ENCODE results near the gene BCDIN3D. TPM values are rescaled to one million over a fixed set of nuclear protein-coding genes. Genes with fewer than 3 reads are reported as not detected.

Gene BCDIN3D
- total RNA-seq, 3 donors from 2014 or later (not counting 1 experiment from before 2014, with no cell fraction given): 4.0 to 6.0 (median 4.4) TPM

GRCh38 chr12:49854976-49855375 is 12.1 kb upstream of the BCDIN3D start:
- H3K27ac Mint-ChIP-seq: no peak overlapping the region
- DNase-seq (no peak), ATAC-seq (no peak)
- Histone ChIP-seq H3K27ac (ENCODE audit: low read length) (no peak overlapping the region), H3K4me1 (ENCODE audit: control insufficient read depth, insufficient read depth, low read length) (no peaks in the 10 kb centered on the region), H3K9me3 (ENCODE audit: control insufficient read depth, insufficient read depth, low read length) (no peaks in the 10 kb centered on the region), H3K4me3 (ENCODE audit: low read length) (no peak overlapping the region), H3K27me3 (ENCODE audit: control insufficient read depth, insufficient read depth, low read length) (no peaks in the 10 kb centered on the region), H3K36me3 (ENCODE audit: control insufficient read depth, insufficient read depth, low read length) (no peaks in the 10 kb centered on the region)
- TF ChIP-seq CTCF (IDR thresholded peaks at IDR 0.05): no peak
- no peak overlapping the region for H3K4me3 Mint-ChIP-seq
- H3K4me1 Mint-ChIP-seq: no peaks in the 10 kb centered on the region
- intact Hi-C loops (cut with micrococcal nuclease): no loop called here
- 92% methylated on average over 3 of the region's 4 CpGs for WGBS (ENCODE audit: insufficient coverage)
- H3K36me3 Mint-ChIP-seq: no peaks in the 10 kb centered on the region
- H3K9me3 Mint-ChIP-seq: no peaks in the 10 kb centered on the region
- peaks cover 25 to 31% of the 10 kb centered on the region in 2 donors for H3K27me3 Mint-ChIP-seq (ENCODE audit: low read depth in 2 of 2)

- H3K27me3 Mint-ChIP-seq (ENCODE audit: low read depth in 2 of 2): peaks cover 25 to 40% of the 10 kb centered on the region in 2 donors
These were observed 10.8 kb upstream of the BCDIN3D start for GRCh38 chr12:49853671-49854070.

GRCh38 chr12:49847161-49847560 is 4.3 kb upstream of the BCDIN3D start:
- Histone ChIP-seq H3K4me1 (ENCODE audit: control insufficient read depth, insufficient read depth, low read length) (peaks cover 18% of the 10 kb centered on the region), H3K27me3 (ENCODE audit: control insufficient read depth, insufficient read depth, low read length) (no peaks in the 10 kb centered on the region), H3K9me3 (ENCODE audit: control insufficient read depth, insufficient read depth, low read length) (no peaks in the 10 kb centered on the region), H3K27ac (ENCODE audit: low read length) (no peak overlapping the region), H3K36me3 (ENCODE audit: control insufficient read depth, insufficient read depth, low read length) (no peaks in the 10 kb centered on the region), H3K4me3 (ENCODE audit: low read length) (no peak overlapping the region)
- no peak for TF ChIP-seq CTCF (IDR thresholded peaks at IDR 0.05)
- Mint-ChIP-seq H3K27me3 (ENCODE audit: low read depth in 2 of 2) (peaks cover 18 to 36% of the 10 kb centered on the region in 2 donors), H3K36me3 (no peaks in the 10 kb centered on the region), H3K4me3 (no peak overlapping the region), H3K27ac (no peak overlapping the region), H3K4me1 (peaks cover 15 to 17% of the 10 kb centered on the region in 2 donors), H3K9me3 (no peaks in the 10 kb centered on the region)
- intact Hi-C loops (cut with micrococcal nuclease): no loop called here
- DNase-seq (no peak), ATAC-seq (no peak)
- 39% methylated on average over 2 of the region's 2 CpGs for WGBS (ENCODE audit: insufficient coverage)

More at GRCh38 chr12:49853671-49854070, 10.8 kb upstream of the BCDIN3D start:
- intact Hi-C loops (cut with micrococcal nuclease): no loop called here
- Histone ChIP-seq H3K27me3 (ENCODE audit: control insufficient read depth, insufficient read depth, low read length) (no peaks in the 10 kb centered on the region), H3K9me3 (ENCODE audit: control insufficient read depth, insufficient read depth, low read length) (no peaks in the 10 kb centered on the region), H3K4me1 (ENCODE audit: control insufficient read depth, insufficient read depth, low read length) (no peaks in the 10 kb centered on the region), H3K4me3 (ENCODE audit: low read length) (no peak overlapping the region), H3K36me3 (ENCODE audit: control insufficient read depth, insufficient read depth, low read length) (no peaks in the 10 kb centered on the region), H3K27ac (ENCODE audit: low read length) (no peak overlapping the region)
- Mint-ChIP-seq H3K9me3 (no peaks in the 10 kb centered on the region), H3K27ac (no peak overlapping the region), H3K4me3 (no peak overlapping the region), H3K36me3 (no peaks in the 10 kb centered on the region), H3K4me1 (no peaks in the 10 kb centered on the region)
- no peak for TF ChIP-seq CTCF (IDR thresholded peaks at IDR 0.05)
- ATAC-seq (no peak), DNase-seq (no peak)
- 92% methylated on average over 2 of the region's 2 CpGs for WGBS (ENCODE audit: insufficient coverage)

GRCh38 chr12:49846032-49846431 is 3.1 kb upstream of the BCDIN3D start:
- Histone ChIP-seq H3K9me3 (ENCODE audit: control insufficient read depth, insufficient read depth, low read length) (no peaks in the 10 kb centered on the region), H3K27me3 (ENCODE audit: control insufficient read depth, insufficient read depth, low read length) (no peaks in the 10 kb centered on the region), H3K4me3 (ENCODE audit: low read length) (no peak overlapping the region), H3K27ac (ENCODE audit: low read length) (no peak overlapping the region), H3K36me3 (ENCODE audit: control insufficient read depth, insufficient read depth, low read length) (no peaks in the 10 kb centered on the region), H3K4me1 (ENCODE audit: control insufficient read depth, insufficient read depth, low read length) (peaks cover 24% of the 10 kb centered on the region)
- ATAC-seq (no peak), DNase-seq (no peak)
- Mint-ChIP-seq H3K4me1 (peaks cover 26 to 28% of the 10 kb centered on the region in 2 donors), H3K27me3 (ENCODE audit: low read depth in 2 of 2) (peaks cover 13 to 25% of the 10 kb centered on the region in 2 donors), H3K4me3 (no peak overlapping the region), H3K27ac (no peak overlapping the region), H3K36me3 (no peaks in the 10 kb centered on the region), H3K9me3 (no peaks in the 10 kb centered on the region)
- WGBS (ENCODE audit: insufficient coverage): no CpG with 5 or more reads among the region's 2 CpGs
- intact Hi-C loops (cut with micrococcal nuclease): no loop called here
- no peak for TF ChIP-seq CTCF (IDR thresholded peaks at IDR 0.05)
